K562 (cell line): ENCODE data around the gene RRAD. TPM values are rescaled to one million over a fixed set of nuclear protein-coding genes. Genes with fewer than 3 reads are reported as not detected.
A peak's percentile ranks its signal among the peaks of the same experiment; 100 is the strongest.

Source experiments
- ATF7 ChIP-seq: fragments of 450-650 bp; IDR thresholded peaks from 2 replicates; pipeline ENCODE4 v1.7.1; 2014; ENCODE audit warnings: mild to moderate bottlenecking, moderate library complexity
- DPF2 ChIP-seq: fragments of 450-650 bp; IDR thresholded peaks from 2 replicates; pipeline ENCODE4 v1.6.1; 2016
- FUS ChIP-seq: fragments of 200-400 bp; formaldehyde crosslinking; optimal IDR thresholded peaks from 2 replicates; pipeline ENCODE3; 2017; ENCODE audit warnings: low read depth, low read length
- GABPB2 ChIP-seq: fragments of 250-450 bp; sonication (Bioruptor Pico); conservative IDR thresholded peaks from 2 replicates; pipeline ENCODE4 v1.5.1; 2021; ENCODE audit warnings: mild to moderate bottlenecking
- GTF3C2 ChIP-seq: IDR thresholded peaks from 3 replicates; pipeline ENCODE4 v1.6.1; 2011; ENCODE audit warnings: borderline replicate concordance, mild to moderate bottlenecking, moderate library complexity; ENCODE audit not compliant: insufficient read length; ENCODE audit errors: extremely low read depth
- HNRNPL ChIP-seq: fragments of 200-400 bp; formaldehyde crosslinking; IDR thresholded peaks from 2 replicates; pipeline ENCODE4 v1.6.1; 2017; ENCODE audit warnings: low read depth, mild to moderate bottlenecking, low read length
- MAZ ChIP-seq, 2 experiments: fragments of 450-650 bp in 1 of 2; sonication (generic) in 1 of 2; formaldehyde crosslinking; IDR thresholded peaks in 1 of 2; conservative IDR thresholded peaks in 1 of 2; 2 replicates each; pipeline versions ENCODE4 v1.4.0 to v1.5.0; 2020; ENCODE audit warnings: mild to moderate bottlenecking in 1 of 2, missing genetic modification reagents in 1 of 2
- MBD1 ChIP-seq: fragments of 250-450 bp; sonication (Bioruptor Pico); IDR thresholded peaks from 2 replicates; pipeline ENCODE4 v1.8.0; 2022; ENCODE audit warnings: inconsistent platforms
- NCOA2 ChIP-seq, 2 experiments: fragments of 450-650 bp; IDR thresholded peaks; 2 replicates each; pipeline ENCODE4 v1.6.1; 2018; ENCODE audit warnings: mild to moderate bottlenecking in 2 of 2, moderate library complexity in 1 of 2; ENCODE audit not compliant: partially characterized antibody in 2 of 2
- NR3C1 ChIP-seq: sonication (generic); formaldehyde crosslinking; IDR thresholded peaks from 2 replicates; pipeline ENCODE4 v1.8.1; 2022; ENCODE audit warnings: missing genetic modification reagents
- RBM14 ChIP-seq: fragments of 200-400 bp; formaldehyde crosslinking; IDR thresholded peaks from 2 replicates; pipeline ENCODE4 v1.6.1; 2018; ENCODE audit warnings: low read depth, mild to moderate bottlenecking, low read length, moderate library complexity, borderline replicate concordance; ENCODE audit not compliant: insufficient read depth
- SRSF9 ChIP-seq: fragments of 200-400 bp; formaldehyde crosslinking; IDR thresholded peaks from 2 replicates; pipeline ENCODE4 v1.6.1; 2017; ENCODE audit warnings: low read depth, low read length, borderline replicate concordance
- TCF7L2 ChIP-seq: fragments of 150-350 bp; IDR thresholded peaks from 2 replicates; pipeline ENCODE4 v1.6.1; 2016; ENCODE audit warnings: low read depth, mild to moderate bottlenecking, low read length, moderate library complexity
- TFAM ChIP-seq: fragments of 250-450 bp; sonication (Bioruptor Pico); conservative IDR thresholded peaks from 2 replicates; pipeline ENCODE4 v1.5.0; 2021; ENCODE audit warnings: mild to moderate bottlenecking, moderate library complexity
- ZBTB8A ChIP-seq: fragments of 450-650 bp; IDR thresholded peaks from 2 replicates; pipeline ENCODE4 v1.6.1; 2018; ENCODE audit warnings: mild to moderate bottlenecking, moderate library complexity; ENCODE audit not compliant: partially characterized antibody
- ZC3H11A ChIP-seq: IDR thresholded peaks from 2 replicates; pipeline ENCODE4 v1.6.1; 2012; ENCODE audit warnings: low read depth, low read length, improper control_type of control experiment
- ZNF24 ChIP-seq: fragments of 450-650 bp; IDR thresholded peaks from 2 replicates; pipeline ENCODE4 v1.6.1; 2016
- ZNF253 ChIP-seq: fragments of 250-450 bp; sonication (Bioruptor Pico); conservative IDR thresholded peaks from 2 replicates; pipeline ENCODE4 v1.6.1; 2021; ENCODE audit warnings: mild to moderate bottlenecking
- ZNF583 ChIP-seq: fragments of 250-450 bp; sonication (Bioruptor Pico); IDR thresholded peaks from 2 replicates; pipeline ENCODE4 v1.4.0; 2020
- ZNF592 ChIP-seq: fragments of 450-650 bp; IDR thresholded peaks from 2 replicates; pipeline ENCODE4 v1.6.1; 2017; ENCODE audit warnings: antibody characterized with exemption, mild to moderate bottlenecking
- polyA plus RNA-seq, 8 experiments: library from polyadenylated mRNA; depleted of rRNA in 4 of 8; stranded (reverse) in 5 of 8; unstranded in 3 of 8; fragments of >200 nt; fragmentation: Nextera tagmentation in 2 of 8; fragmentation: Illumina TruSeq in 1 of 8; extraction: Ambion mirVana in 2 of 8; extraction: Trizol in 1 of 8; gene quantifications; 2 replicates each; pipeline versions ENCODE4 v1.2.1 to v1.2.3, GENCODE V29; 2011 to 2014; ENCODE audit warnings: inconsistent platforms in 1 of 8, missing spikeins in 1 of 8
- total RNA-seq, 7 experiments: library from RNA; depleted of rRNA in 6 of 7; stranded (reverse); fragments of >200 nt in 6 of 7; fragmentation: Illumina TruSeq in 2 of 7; extraction: Trizol in 2 of 7; gene quantifications; 2 replicates each; pipeline versions ENCODE4 v1.2.1 to v1.2.3, GENCODE V29; 2011 to 2021; ENCODE audit warnings: low replicate concordance in 1 of 7

The RRAD gene
- total and polyA plus RNA-seq, 9 of the 15 experiments (the other 6 are each of a cell fraction or from before 2014, with no cell fraction given) = 0.09 to 0.20 (median 0.13) TPM; not detected in 5

GRCh38 chr16:66872943-66873684 lies 52.2 kb downstream of the RRAD start (continued):
- TF ChIP-seq TFAM (no peak), DPF2 (peak; percentile 79), ZNF592 (peak; percentile 88), ZC3H11A (no peak), HNRNPL (no peak), GABPB2 (no peak), MBD1 (CRISPR knock-in tag) (no peak), ZNF253 (no peak), ZBTB8A (no peak), MAZ (CRISPR knock-in tag; conservative IDR thresholded peaks at IDR 0.05 in 1 of 2, IDR thresholded peaks at IDR 0.05 in 1 of 2) (peak; percentile 72 to 89), ATF7 (peak; percentile 81; the same call in 1 of the 2 replicates), SRSF9 (no peak), ZNF583 (CRISPR knock-in tag) (no peak), RBM14 (no peak), NCOA2 (IDR thresholded peaks at IDR 0.05; ENCODE audit: partially characterized antibody in 2 of 2) (no peak), TCF7L2 (0 out of 2 replicates have a peak, but pooled peaks have one; percentile 7), FUS (no peak), NR3C1 (CRISPR knock-in tag) (0 out of 2 replicates have a peak, but pooled peaks have one; percentile 34), GTF3C2 (no peak), ZNF24 (peak; percentile 51; the same call in 1 of the 2 replicates)
